ENCODE measurements around the gene TRPM4. TPM values are rescaled to one million over a fixed set of nuclear protein-coding genes. Genes with fewer than 3 reads are reported as not detected.

Gene TRPM4
- total RNA-seq, result 19.8 and 24.1 TPM in 2 replicates

DNA sequence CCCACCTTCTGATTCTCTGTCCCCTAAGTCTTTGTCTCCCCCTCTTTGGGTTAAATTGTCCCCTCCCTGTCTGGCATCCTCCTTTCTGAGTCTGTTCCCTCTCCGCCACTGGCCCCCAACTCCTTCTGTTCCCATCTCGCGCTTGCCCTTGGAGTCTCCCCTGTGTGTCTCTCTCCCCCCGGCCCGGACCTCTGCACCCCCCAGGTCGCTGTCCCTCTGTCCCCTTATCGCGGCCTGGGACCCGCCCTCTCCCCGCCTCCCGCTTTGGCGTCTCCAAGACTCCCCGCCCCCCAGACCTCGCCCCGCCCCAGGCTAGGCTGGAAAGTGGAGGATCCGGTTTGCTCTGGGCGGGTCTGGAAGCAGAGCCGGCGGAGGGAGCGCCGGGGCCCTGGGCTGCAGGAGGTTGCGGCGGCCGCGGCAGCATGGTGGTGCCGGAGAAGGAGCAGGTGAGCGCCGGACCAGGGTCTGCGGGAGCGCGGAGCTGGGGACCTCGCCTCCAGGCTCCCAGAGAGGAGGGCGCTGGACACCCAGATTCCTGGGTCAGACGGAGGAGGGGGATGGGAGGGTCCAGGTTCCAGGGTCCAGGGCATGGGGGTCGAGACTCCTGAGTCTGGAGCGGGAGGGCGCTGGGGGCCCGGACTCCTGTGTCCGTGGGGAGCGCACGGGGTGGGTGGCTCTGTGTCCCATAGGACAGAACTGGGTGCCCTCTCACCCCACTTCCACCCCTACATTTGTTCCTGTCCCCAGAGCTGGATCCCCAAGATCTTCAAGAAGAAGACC is at the start of gene TRPM4:
Gene TRPM4 (plus strand): TSS at position 348 of the 780 bp plus-strand sequence. CDS start 75 bp downstream, at position 423.

GRCh38 chr19:49113762-49114629 is 43.6 kb upstream of the TRPM4 start, which contains the start of gene LIN7B:
Gene LIN7B (plus strand): TSS chr19:49114370. CDS start chr19:49114405, 35 bp downstream.

DNA sequence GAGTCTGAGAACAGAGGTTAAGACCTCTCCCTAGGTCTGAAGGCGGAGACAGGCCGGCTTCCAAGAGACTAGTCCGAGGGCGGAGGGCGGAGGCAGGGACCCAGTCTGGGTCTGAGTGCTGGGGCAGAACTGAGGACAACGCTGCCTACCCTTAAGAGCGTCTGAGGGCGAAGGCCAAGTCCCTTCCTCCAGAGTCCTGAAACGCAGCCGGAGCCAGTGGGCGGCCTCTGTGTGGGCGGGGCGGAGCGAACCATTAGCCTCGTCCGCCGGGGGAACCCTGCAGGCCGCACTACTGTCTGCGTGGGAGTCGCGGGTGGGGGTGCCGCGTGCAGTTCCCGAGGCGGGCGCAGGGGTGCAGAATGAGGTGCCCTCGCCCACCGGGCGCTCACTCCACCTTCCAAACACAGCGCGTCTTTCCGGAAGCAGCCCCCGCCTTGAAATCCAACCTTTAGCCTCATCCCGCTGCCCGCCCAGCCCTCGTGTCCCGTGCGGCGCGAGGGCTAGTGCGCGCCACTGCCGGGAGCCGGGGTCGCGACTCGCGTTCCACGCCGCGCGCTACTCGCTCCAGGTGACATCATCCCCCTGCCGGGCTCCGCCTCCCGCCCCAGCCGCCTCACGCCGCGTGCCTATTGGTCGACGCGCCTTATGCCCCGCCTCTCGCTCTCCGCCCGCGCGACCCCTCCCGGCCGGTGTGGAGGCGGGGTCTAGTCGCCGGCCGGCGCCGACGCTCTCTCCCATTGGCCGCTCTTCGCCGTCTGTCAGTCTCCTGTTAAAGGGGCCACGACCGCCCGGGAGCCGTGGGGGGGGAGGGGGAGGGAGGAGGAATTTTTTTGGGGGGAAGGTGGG is 38.8 kb upstream of the TRPM4 start, which contains the start of gene C19orf73:
Gene C19orf73 (minus strand): TSS at position 579 of the 846 bp plus-strand sequence. CDS start 121 bp downstream, at position 458.

DNA sequence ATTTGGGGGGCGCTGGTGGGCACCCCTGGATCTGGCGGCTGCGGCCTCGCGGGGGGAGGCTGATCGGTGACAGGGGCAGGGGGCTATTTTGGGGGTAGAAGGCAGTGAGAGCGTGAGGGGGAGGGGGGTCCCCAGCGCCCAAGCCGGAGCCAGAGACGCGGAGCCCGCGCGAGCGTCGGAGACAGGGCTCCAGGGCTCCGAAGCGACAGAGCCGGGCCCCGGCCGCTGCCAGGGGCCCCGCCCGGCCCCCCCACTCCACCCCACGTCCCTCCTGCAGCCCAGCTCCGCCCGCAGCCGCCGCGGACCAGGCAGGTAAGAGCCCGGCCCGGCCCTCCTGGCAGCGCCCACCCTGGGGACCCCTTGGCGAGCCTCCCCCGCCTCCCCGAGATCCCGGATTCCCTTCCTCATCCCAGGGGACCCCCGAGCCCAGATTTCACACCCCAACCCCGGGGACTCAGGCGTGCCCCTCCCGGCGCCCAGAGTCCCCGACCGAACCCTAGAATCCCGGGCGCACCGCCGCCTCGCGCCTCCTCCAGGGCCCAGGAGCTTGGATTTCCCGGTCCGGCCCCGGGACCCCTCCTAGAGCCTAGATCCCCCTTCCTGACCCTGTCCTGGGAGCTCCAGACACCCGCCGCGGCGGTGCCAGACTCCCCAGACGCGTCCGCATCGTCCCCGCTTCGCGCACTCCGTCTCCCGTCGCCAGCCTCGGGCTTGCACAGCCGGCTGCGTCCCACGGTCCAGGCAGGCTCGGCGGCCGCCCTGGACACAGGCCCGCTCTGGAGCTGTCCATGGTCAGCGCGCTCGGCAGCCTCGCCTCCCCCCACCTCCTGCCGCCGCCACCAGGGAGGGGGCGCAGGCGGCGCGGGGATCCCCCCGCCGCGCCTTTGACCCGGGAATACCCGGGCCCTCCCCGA is 37.9 kb upstream of the TRPM4 start, which contains the start of gene PPFIA3:
Gene PPFIA3 (plus strand): TSS at position 134 of the 914 bp plus-strand sequence. CDS start 8,330 bp downstream, outside the sequence.

DNA sequence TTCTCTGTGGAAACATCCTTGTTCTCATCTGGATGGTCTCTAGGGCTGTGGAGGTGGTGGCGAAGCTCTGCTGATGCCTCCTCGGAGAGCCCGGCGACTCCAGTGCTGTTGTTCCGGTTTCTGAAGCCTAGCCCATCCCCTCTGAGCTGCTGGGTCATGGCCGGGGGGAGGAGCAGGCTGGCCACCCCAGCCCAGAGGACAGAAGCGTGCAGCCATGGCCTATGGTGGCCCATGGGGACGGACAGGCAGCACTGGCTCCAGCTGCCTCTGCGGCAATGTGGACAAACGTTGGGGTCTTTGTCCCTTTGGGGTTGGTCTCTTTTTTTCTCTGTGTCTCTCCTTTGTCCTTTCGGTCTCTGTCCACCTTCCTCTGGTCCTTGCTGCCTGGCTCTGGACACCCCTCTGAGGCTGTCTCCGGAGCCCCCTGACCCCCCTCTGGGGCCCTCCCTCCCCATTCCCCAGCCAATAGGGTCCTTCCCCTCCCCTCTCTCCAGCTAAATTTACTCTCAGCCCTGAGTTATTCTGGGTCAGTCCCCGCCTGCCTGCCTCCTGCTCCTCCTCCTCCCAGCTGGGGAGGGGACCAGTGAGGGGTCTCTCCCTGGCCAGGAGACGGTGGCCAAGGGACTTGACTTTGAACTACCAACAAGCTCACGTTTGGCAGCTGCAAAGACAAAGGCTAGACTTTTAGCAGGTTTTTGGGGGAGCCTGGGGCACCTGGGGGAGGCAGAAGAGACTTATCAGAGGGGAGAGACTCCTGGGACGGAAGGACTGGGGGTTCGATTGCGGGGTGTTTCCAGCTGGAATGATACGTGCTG is 2.4 kb upstream of the TRPM4 start, which contains the start of gene HRC:
Gene HRC (minus strand): TSS at position 392 of the 815 bp plus-strand sequence. CDS start 159 bp downstream, at position 233.

Other genes with a start within 250 kb of the TRPM4 start
- gene DHDH, start 224.1 kb upstream of the TRPM4 start, total RNA-seq, result not detected in 2 replicates
- 90.2 and 164 TPM in 2 replicates for gene BAX, start 202.9 kb upstream of the TRPM4 start, total RNA-seq
- gene FTL, start 192.5 kb upstream of the TRPM4 start, total RNA-seq, result 707 and 962 TPM in 2 replicates
- gene GYS1, start 164.5 kb upstream of the TRPM4 start, total RNA-seq, result 24.0 and 25.6 TPM in 2 replicates
- gene RUVBL2, start 163.9 kb upstream of the TRPM4 start, total RNA-seq, result 199 and 209 TPM in 2 replicates
- 0.16 TPM in 1 of 2 replicates, not detected in the other for gene LHB, start 140.7 kb upstream of the TRPM4 start, total RNA-seq
- not detected in 2 replicates for gene CGB3, start 133.5 kb upstream of the TRPM4 start, total RNA-seq
- gene CGB2, start 125.9 kb upstream of the TRPM4 start, total RNA-seq, result not detected in 2 replicates
- not detected in 2 replicates for gene CGB1, start 120.9 kb upstream of the TRPM4 start, total RNA-seq
- not detected in 2 replicates for gene CGB5, start 113.9 kb upstream of the TRPM4 start, total RNA-seq
- not detected in 2 replicates for gene CGB8, start 108.7 kb upstream of the TRPM4 start, total RNA-seq
- under 0.01 TPM in 1 of 2 replicates, not detected in the other for gene CGB7, start 100.0 kb upstream of the TRPM4 start, total RNA-seq
- not detected in 2 replicates for gene NTF4, start 93.0 kb upstream of the TRPM4 start, total RNA-seq
- gene KCNA7, start 85.1 kb upstream of the TRPM4 start, total RNA-seq, result not detected in 2 replicates
- 141 and 222 TPM in 2 replicates for gene SNRNP70, start 72.3 kb upstream of the TRPM4 start, total RNA-seq
- 1.4 and 1.5 TPM in 2 replicates for gene LIN7B, start 43.4 kb upstream of the TRPM4 start, total RNA-seq
- gene C19orf73, start 38.6 kb upstream of the TRPM4 start, total RNA-seq, result 0.65 and 0.88 TPM in 2 replicates
- 3.4 and 3.9 TPM in 2 replicates for gene PPFIA3, start 38.2 kb upstream of the TRPM4 start, total RNA-seq
- gene HRC, start 2.4 kb upstream of the TRPM4 start, total RNA-seq, result 0.06 TPM in 1 of 2 replicates, not detected in the other
- gene SLC6A16, start 167.4 kb downstream of the TRPM4 start, total RNA-seq, result under 0.01 and 0.63 TPM in 2 replicates
- gene CD37, start 177.6 kb downstream of the TRPM4 start, total RNA-seq, result not detected in 2 replicates
- 35.9 and 51.0 TPM in 2 replicates for gene TEAD2, start 204.6 kb downstream of the TRPM4 start, total RNA-seq
- gene DKKL1, start 206.1 kb downstream of the TRPM4 start, total RNA-seq, result 0.31 TPM in 1 of 2 replicates, not detected in the other
- not detected in 2 replicates for gene KASH5, start 230.5 kb downstream of the TRPM4 start, total RNA-seq

Data from bladder microvascular endothelial cell (primary cell).